Transverse colon (tissue), 4 donors: ENCODE measurements around the gene HIVEP3. TPM values are rescaled to one million over a fixed set of nuclear protein-coding genes. Genes with fewer than 3 reads are reported as not detected.

Experiments
- DNase-seq: peaks from one replicate; pipeline ENCODE4 v3.0.0-alpha.2; 2019
- H3K27ac ChIP-seq, 4 donors: fragments of 200-600 bp; sonication (generic); 2 replicates each; pipeline ENCODE4 v1.5.1; 2016 to 2018; ENCODE audit warnings: inconsistent platforms in 4 of 4
- H3K27me3 ChIP-seq: fragments of 200-600 bp; sonication (generic); 2 replicates; pipeline ENCODE4 v1.5.1; 2017; ENCODE audit warnings: inconsistent platforms
- H3K36me3 ChIP-seq, 4 donors: fragments of 200-600 bp; sonication (generic); 2 replicates each; pipeline ENCODE4 v1.5.1; 2017 to 2019; ENCODE audit warnings: inconsistent platforms in 4 of 4
- H3K4me1 ChIP-seq, 4 donors: fragments of 200-600 bp; sonication (generic); 2 replicates each; pipeline ENCODE4 v1.5.1; 2017 to 2020; ENCODE audit warnings: inconsistent platforms in 4 of 4
- H3K4me3 ChIP-seq, 4 donors: fragments of 200-600 bp; sonication (generic); 1 replicate in 1 of 4; 2 replicates in 3 of 4; pipeline versions ENCODE4 v1.5.1 to v1.6.1; 2017 to 2019; ENCODE audit warnings: inconsistent platforms in 4 of 4
- H3K9me3 ChIP-seq, 2 donors: fragments of 200-600 bp; sonication (generic); 2 replicates each; pipeline ENCODE4 v1.5.1; 2017 to 2019; ENCODE audit warnings: inconsistent platforms in 2 of 2
- EP300 ChIP-seq: sonication (generic); formaldehyde crosslinking; IDR thresholded peaks from one replicate; pipeline ENCODE4 v1.6.1; 2017; ENCODE audit warnings: antibody characterized with exemption, low read depth
- POLR2A ChIP-seq: fragments of 450-650 bp; IDR thresholded peaks from one replicate; pipeline ENCODE4 v1.6.1; 2016; ENCODE audit warnings: antibody characterized with exemption, mild to moderate bottlenecking, moderate library complexity
- POLR2AphosphoS5 ChIP-seq, 3 donors: sonication (generic); formaldehyde crosslinking; IDR thresholded peaks; one replicate each; pipeline ENCODE4 v1.6.1; 2016; ENCODE audit warnings: antibody characterized with exemption in 3 of 3
- WGBS, 2 donors: methylation state at CpG; one replicate each; pipeline ENCODE4 v1.1.5; 2018; ENCODE audit warnings: low coverage in 1 of 2; 5-methylcytosine and 5-hydroxymethylcytosine counted together
- in situ Hi-C, 4 donors: fragments of 200-750 bp; cut with MboI; loops; one replicate each; pipeline versions ENCODE4 v1.15.0 to v1.15.1; 2017; ENCODE audit warnings: low sequenced_read_pairs in 3 of 4, low pct_ligation_motif_present in 1 of 4, low pct_unique_long_range_greater_than_20kb in 1 of 4
- intact Hi-C: fragments of 100-400 bp; cut with DNase I; formaldehyde crosslinking; loops from one replicate; pipeline ENCODE4 v1.15.1; 2023; ENCODE audit warnings: low total_unique reads
- total RNA-seq, 4 donors: library from RNA; depleted of rRNA; stranded (reverse); fragments of >200 nt; gene quantifications; one replicate each; pipeline ENCODE4 v1.1.0, GENCODE V29; 2016
- TF ChIP-seq, protein P1 (sequence below), 5 experiments: fragments of 200-600 bp in 3 of 5; fragments of 450-650 bp in 2 of 5; sonication (generic) in 3 of 5; IDR thresholded peaks; 1 replicate in 2 of 5; 2 replicates in 3 of 5; pipeline ENCODE4 v1.5.1; 2016 to 2017; ENCODE audit warnings: antibody characterized with exemption in 5 of 5, inconsistent platforms in 3 of 5, mild to moderate bottlenecking in 2 of 5, moderate library complexity in 1 of 5

The HIVEP3 gene
- total RNA-seq, 4 donors from 2014 or later, result 3.7 to 15.0 (median 5.2) TPM

DNA sequence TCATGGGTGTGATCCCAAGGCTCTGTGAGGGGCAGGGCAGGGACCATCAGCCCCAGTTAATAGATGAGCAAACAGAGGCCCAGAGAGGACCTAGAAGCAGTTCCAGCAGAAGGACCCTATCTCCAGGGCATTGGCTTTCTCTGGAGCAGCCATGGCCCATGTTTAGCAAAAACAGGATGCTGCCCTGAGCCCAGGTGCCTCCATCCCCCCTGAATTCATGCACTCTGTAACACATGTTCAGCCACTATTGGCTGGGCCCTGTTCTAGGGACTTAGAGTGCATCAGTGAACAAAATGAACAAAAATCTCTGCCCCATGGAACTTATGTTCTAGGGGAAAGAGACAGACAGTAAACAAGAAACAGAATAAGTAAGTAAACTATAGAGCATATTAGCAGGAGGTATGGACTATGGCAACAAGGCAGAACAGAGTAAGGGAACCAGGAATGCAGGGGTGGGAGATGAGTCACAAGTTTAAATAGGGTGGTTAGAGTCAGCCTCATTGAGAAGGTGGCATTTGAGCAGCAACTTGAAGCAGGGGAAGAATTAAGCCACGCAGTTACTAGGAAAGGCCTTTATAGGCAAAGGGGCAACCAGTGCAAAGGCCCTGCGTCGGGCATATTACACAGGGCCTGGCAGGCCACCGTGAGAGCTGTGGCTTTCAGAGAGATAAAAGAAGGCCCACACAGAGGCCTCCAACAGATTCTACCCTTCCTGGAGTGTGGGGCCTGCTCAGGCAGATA lies 248.3 kb downstream of the HIVEP3 start:
- Histone ChIP-seq H3K9me3 (no peaks in the 10 kb centered on the region), H3K27ac (no peak overlapping the region), H3K4me1 (peaks cover 0 to 8% (median 0%) of the 10 kb centered on the region in 4 donors), H3K36me3 (no peaks in the 10 kb centered on the region), H3K4me3 (no peak overlapping the region), H3K27me3 (no peaks in the 10 kb centered on the region)
- TF ChIP-seq POLR2AphosphoS5 (IDR thresholded peaks at IDR 0.05), result no peak
- TF ChIP-seq POLR2A, result no peak
- TF ChIP-seq, protein P1, sequence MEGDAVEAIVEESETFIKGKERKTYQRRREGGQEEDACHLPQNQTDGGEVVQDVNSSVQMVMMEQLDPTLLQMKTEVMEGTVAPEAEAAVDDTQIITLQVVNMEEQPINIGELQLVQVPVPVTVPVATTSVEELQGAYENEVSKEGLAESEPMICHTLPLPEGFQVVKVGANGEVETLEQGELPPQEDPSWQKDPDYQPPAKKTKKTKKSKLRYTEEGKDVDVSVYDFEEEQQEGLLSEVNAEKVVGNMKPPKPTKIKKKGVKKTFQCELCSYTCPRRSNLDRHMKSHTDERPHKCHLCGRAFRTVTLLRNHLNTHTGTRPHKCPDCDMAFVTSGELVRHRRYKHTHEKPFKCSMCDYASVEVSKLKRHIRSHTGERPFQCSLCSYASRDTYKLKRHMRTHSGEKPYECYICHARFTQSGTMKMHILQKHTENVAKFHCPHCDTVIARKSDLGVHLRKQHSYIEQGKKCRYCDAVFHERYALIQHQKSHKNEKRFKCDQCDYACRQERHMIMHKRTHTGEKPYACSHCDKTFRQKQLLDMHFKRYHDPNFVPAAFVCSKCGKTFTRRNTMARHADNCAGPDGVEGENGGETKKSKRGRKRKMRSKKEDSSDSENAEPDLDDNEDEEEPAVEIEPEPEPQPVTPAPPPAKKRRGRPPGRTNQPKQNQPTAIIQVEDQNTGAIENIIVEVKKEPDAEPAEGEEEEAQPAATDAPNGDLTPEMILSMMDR (IDR thresholded peaks at IDR 0.05), result no peak
- TF ChIP-seq EP300, result no peak
- in situ Hi-C loops (no loop called here), intact Hi-C loops (no loop called here)
- WGBS, 2 donors, result 40 to 80% methylated on average over 1 to 4 of the region's 4 CpGs
- DNase-seq, result no peak

DNA sequence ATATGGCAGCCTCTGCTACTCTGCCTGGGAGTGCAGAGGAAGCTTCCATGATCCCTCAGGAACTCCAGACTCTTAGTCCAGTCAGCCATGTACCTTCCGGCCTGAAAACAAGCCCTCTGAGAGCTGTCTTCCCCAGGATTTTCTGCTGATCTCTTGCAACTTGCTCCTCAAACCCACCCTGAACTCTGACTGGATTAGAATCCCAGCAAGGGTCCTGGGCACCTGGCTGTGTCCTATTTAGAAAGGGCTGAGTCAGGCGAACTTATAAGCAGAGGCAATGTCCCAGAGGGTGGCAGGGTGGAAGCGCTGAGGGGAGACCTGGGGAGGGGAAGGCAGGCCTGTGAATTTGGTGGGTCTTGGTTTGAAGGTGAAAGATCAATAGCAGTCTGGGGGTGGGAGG lies 249.8 kb downstream of the HIVEP3 start:
- in situ Hi-C loops (no loop called here), intact Hi-C loops (no loop called here)
- DNase-seq, result no peak
- Histone ChIP-seq H3K4me3 (no peak overlapping the region), H3K4me1 (peaks cover 0 to 8% (median 0%) of the 10 kb centered on the region in 4 donors), H3K27me3 (no peaks in the 10 kb centered on the region), H3K36me3 (no peaks in the 10 kb centered on the region), H3K27ac (no peak overlapping the region), H3K9me3 (no peaks in the 10 kb centered on the region)
- TF ChIP-seq POLR2AphosphoS5 (IDR thresholded peaks at IDR 0.05), result no peak
- no peak for TF ChIP-seq POLR2A
- TF ChIP-seq, protein P1 (IDR thresholded peaks at IDR 0.05), result no peak
- TF ChIP-seq EP300, result no peak
- WGBS, 2 donors, result 96 to 100% methylated on average over 1 to 3 of the region's 3 CpGs

DNA sequence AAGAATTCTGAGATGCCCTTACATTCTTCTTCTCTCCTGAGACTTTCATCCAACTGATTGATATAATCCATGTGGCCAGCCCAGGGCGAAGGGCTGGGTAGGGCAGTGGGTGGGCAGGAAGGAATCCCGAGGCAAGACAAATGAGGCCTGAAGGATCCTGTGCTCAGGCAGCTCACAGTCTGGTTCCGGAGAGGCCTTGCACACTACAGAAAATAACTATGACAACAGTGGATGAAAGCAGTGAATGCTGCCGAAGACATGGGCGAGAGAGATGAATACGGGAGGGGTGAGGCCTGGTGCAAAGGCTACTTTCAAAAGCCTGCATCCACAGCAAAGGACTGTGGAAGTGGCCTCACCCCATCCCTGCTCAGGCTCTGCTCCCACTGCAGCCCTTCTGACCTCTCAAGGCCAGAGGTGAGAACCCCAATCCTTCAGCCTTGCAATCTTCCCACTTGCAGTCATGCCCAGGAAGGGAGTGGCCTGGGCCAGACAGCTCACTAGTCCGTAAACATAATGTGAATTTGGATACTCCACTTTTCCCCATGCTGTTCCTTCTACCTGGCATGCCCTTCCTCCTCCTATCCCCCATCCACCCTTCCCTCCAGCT lies 250.6 kb downstream of the HIVEP3 start:
- H3K27me3 ChIP-seq, result no peaks in the 10 kb centered on the region
- no peak for TF ChIP-seq EP300
- TF ChIP-seq, protein P1 (IDR thresholded peaks at IDR 0.05), result no peak
- no peak for TF ChIP-seq POLR2AphosphoS5 (IDR thresholded peaks at IDR 0.05)
- TF ChIP-seq POLR2A, result no peak
- intact Hi-C loops, result no loop called here
- peaks cover 0 to 7% (median 0%) of the 10 kb centered on the region in 4 donors for H3K4me1 ChIP-seq
- no peak overlapping the region for H3K4me3 ChIP-seq
- no peaks in the 10 kb centered on the region for H3K9me3 ChIP-seq
- WGBS, 2 donors, result 92 to 100% methylated on average over 6 to 7 of the region's 7 CpGs
- no peaks in the 10 kb centered on the region for H3K36me3 ChIP-seq
- H3K27ac ChIP-seq, result no peak overlapping the region
- no peak for DNase-seq
- in situ Hi-C loops, result no loop called here

DNA sequence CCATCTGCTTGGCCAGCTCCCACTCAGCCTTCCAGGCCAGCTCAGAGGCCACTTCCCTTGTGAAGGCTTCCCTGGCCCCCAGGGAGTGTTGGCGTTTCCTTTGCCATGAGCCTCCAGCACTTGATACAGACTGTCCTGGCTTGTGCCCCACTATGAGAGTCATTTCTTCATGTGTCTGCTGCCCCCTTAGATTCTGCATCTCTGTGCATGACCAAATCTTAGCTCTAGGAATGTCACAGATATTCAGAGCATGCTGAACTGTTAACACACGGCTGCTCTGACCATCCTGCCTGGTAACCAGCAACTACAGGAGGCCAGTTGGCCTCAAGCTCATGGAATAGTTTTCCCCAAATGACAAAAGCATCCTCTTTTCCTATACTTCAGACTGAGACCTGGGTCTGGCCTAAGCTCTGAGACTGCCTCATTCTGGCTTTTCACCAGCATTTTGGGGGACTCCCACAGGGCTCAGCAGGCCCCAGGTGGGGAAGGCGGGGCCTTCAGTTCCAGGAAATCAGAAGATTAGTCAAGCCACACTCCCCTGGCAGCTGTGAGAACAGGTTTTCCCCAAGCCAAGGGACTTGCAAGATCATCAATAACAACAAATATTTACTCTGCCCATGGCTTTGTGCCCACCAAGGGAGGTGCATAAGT lies 251.6 kb downstream of the HIVEP3 start:
- Histone ChIP-seq H3K4me3 (no peak overlapping the region), H3K27me3 (peaks cover 7% of the 10 kb centered on the region), H3K27ac (no peak overlapping the region), H3K9me3 (no peaks in the 10 kb centered on the region), H3K36me3 (no peaks in the 10 kb centered on the region), H3K4me1 (peaks cover 0 to 10% (median 3%) of the 10 kb centered on the region in 4 donors)
- in situ Hi-C loops (no loop called here), intact Hi-C loops (no loop called here)
- peak; percentile 43 for DNase-seq
- TF ChIP-seq POLR2A (no peak), EP300 (no peak), POLR2AphosphoS5 (IDR thresholded peaks at IDR 0.05) (no peak)
- TF ChIP-seq, protein P1 (IDR thresholded peaks at IDR 0.05), result no peak
- WGBS, 2 donors, result 50 to 73% methylated on average over 1 to 3 of the region's 3 CpGs
